VCaP (cell line): ENCODE data around the gene PAPPA.

ENCODE experiments used
- H3K27ac ChIP-seq: fragments of 450-650 bp; 2 replicates; pipeline ENCODE4 v1.5.1; 2017
- CTCF ChIP-seq: fragments of 450-650 bp; conservative IDR thresholded peaks from 2 replicates; pipeline ENCODE4 v1.5.1; 2017; ENCODE audit warnings: mild to moderate bottlenecking, moderate library complexity

The PAPPA gene

GRCh38 chr9:116174347-116174746 lies 20.8 kb downstream of the PAPPA start:
- no peak for TF ChIP-seq CTCF
- no peak overlapping the region for H3K27ac ChIP-seq

GRCh38 chr9:116175614-116176013 lies 22.0 kb downstream of the PAPPA start:
- H3K27ac ChIP-seq: no peak overlapping the region
- TF ChIP-seq CTCF: no peak

- no peak overlapping the region for H3K27ac ChIP-seq
- TF ChIP-seq CTCF: no peak
These were observed 25.1 kb downstream of the PAPPA start for GRCh38 chr9:116178481-116179211.

GRCh38 chr9:116179568-116179967 lies 26.0 kb downstream of the PAPPA start:
- TF ChIP-seq CTCF: no peak
- H3K27ac ChIP-seq: no peak overlapping the region

GRCh38 chr9:116181853-116182610 lies 28.4 kb downstream of the PAPPA start:
- no peak for TF ChIP-seq CTCF

GRCh38 chr9:116182876-116183275 lies 29.3 kb downstream of the PAPPA start:
- H3K27ac ChIP-seq: no peak overlapping the region
- TF ChIP-seq CTCF: no peak

More at GRCh38 chr9:116181853-116182610, 28.4 kb downstream of the PAPPA start:
- no peak overlapping the region for H3K27ac ChIP-seq

- H3K27ac ChIP-seq: no peak overlapping the region
- TF ChIP-seq CTCF: no peak
These were observed 34.1 kb downstream of the PAPPA start for GRCh38 chr9:116187570-116188170.
